Dedifferentiated amniotic fluid mesenchymal stem cell (primary cell): ENCODE measurements around the gene PAX9.

ENCODE experiments used
- DNase-seq: peaks from one replicate; pipeline ENCODE4 v3.0.0-alpha.2; 2016; ENCODE audit errors: extremely low spot score

Gene PAX9

GRCh38 chr14:36655963-36656686 lies 5.5 kb upstream of the PAX9 start:
- peak; percentile 73 for DNase-seq

GRCh38 chr14:36656687-36657398 lies 4.8 kb upstream of the PAX9 start:
- no peak for DNase-seq

DNA sequence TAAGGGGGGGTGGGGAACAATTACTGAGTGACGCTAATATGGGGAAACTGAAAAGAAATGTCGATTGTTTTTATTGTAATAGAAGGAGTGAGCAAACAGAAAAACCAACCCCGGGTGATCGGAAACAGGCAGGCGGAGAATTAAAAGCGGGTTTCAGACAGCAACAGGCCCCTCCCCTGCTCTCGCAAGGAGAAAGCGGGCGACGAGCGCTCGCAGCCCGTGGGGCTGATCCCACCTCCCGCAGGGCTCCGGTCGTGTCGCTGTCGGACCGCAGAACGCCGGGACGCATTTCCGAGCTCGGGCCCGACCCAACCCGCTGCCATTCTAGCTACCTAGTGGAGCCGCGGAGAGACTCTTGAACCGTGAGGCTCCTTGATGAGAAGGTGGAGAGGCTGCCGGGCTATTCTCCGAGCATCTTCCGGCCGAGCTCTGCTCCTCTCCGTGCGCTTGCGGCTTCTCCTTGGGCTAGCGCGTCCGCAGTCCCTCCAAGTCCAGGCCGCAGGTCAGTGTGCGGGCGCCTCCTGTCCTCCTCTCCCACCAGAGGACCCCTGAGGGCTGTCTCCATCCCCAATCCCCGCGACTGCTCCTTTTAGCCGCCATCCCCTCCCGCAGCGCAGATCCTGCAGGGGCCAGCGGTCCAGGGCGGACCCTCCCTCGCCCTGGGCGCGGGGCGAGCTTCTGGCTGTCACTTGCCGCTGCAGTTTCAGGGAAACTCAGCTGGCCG lies 4.1 kb upstream of the PAX9 start:
- peak; percentile 66 for DNase-seq

- DNase-seq: no peak
Measured at GRCh38 chr14:36658123-36659009, 3.3 kb upstream of the PAX9 start.

DNA sequence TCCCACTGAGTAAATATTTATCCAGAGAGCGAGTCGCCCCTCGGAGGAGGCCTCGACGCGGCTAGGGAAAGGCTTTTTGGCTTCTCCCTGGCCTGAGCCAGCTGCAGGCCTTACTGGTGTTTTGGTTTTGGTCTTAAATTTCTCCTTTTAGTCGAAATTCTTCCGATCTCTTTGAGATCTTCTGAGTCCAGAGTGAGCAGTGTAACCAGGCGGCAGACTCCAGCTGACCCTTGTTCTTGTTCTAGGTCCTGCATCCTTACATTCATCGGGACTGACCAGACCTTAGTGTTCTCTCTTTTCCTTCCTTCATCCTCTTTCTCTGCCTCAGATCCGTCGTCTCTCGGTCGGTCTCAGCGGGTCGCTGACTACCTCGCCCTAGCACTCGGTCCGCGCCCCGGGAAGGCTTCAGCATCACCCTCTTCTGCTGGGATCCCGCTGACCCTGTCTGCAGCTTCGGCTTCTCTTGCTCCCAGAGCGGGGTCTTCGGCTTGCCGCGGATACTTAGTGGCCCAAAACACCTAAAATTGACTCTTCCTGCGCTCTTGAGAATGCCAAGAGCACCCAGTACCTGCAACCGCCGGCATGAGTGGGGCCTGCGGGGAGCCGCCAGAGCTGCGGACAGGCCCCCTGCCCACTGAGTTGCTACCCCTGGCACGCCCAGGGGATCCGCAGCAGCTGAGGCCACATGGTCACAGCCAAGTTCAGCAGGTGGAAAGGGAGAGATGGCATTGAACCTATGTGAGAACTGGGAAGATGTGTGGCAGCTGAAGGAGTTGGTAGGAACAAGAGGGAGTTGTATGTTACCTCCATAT lies 2.4 kb upstream of the PAX9 start:
- DNase-seq: no peak

DNA sequence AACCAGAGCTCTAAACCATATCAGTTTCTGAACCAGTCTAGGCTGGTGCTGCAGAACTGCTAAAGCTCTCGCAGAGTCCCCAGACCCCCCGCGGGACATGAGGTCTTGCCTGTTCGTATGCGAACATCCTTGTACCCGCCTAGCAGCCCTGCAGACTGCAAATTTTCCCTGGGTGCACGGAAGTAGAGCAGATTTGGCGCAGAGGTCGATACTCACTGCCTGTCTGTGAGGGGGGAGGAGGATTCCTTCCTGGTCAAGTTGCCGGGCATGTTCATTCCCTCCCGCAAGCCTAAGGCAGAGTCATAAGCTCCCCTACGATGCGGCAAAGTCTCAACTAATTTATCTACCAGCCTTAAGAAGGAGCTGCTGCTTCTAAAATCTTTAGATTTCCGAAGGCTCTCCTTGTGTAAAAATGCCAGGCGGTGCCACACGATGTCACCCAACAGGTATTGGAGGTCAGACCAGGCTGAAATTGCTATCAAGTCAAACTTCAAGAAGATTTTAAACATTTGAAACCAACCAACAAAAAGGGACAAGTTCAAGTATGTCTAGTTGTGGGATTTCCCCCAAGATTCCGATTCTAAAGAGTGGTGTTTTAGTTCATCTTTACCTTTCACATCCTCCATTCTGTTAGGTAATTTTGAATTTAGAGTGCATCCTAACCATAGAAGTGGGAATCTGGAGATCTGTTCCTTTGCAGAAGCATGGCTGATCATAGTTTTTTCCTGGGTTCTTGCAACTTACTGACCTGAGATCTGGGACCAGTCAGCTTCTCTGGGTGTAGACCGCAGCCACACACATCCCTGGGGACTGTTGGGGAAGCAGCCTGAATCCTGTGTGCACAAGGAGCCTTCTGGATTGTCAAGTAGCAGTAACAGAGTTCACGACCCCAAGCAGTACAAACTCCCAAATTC lies 1.6 kb upstream of the PAX9 start:
- DNase-seq: no peak

DNA sequence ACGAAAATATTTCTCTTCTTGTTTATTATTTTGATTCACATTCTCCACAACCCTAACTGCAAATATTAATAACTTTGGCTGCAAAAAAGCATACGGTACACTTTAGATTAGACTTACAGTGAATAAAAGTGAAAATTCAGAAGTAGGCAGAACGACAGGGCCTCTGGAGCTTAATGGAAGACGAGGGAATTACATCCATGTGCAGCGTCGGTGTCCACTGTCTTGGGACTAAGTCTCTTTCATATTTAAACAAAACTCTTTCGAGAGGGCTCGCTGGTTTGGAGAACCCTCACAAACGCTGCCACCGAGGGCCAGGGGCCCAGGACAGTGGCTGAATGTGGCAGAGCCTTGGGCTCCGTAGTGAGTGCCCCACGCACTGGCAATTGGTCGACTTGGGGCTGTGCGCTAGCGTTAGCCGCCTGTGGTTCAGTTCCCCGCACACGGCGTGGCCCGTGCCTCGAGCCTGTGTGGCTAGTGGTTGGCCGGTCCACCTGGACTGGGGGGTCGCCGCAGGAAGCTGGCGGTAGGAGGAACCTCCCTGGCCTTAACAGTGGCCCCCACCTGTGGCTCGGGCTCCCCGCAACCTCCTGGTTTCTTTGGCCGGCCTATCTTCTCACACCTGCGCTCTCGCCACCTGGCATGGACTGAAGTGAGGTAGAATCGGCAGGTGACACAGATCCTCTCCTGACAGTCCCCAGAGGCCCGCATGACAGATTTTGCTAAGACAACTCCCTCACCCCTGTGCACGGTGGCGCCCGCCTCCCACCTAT lies 739 bp upstream of the PAX9 start:
- no peak for DNase-seq

DNA sequence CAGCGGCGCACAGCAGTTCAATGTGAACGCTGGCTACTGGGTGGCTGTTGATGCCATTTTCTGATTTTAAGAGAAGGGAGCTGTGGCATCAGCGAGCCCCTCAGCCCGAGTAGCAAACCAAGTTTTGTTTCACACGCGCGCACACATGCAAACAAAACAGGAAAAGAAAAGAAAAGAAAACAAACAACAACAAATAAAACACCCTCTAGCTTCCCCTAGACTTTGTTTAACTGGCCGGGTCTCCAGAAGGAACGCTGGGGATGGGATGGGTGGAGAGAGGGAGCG lies 540 bp downstream of the PAX9 start:
- no peak for DNase-seq

GRCh38 chr14:36662543-36663403 lies 1.1 kb downstream of the PAX9 start:
- no peak for DNase-seq

DNA sequence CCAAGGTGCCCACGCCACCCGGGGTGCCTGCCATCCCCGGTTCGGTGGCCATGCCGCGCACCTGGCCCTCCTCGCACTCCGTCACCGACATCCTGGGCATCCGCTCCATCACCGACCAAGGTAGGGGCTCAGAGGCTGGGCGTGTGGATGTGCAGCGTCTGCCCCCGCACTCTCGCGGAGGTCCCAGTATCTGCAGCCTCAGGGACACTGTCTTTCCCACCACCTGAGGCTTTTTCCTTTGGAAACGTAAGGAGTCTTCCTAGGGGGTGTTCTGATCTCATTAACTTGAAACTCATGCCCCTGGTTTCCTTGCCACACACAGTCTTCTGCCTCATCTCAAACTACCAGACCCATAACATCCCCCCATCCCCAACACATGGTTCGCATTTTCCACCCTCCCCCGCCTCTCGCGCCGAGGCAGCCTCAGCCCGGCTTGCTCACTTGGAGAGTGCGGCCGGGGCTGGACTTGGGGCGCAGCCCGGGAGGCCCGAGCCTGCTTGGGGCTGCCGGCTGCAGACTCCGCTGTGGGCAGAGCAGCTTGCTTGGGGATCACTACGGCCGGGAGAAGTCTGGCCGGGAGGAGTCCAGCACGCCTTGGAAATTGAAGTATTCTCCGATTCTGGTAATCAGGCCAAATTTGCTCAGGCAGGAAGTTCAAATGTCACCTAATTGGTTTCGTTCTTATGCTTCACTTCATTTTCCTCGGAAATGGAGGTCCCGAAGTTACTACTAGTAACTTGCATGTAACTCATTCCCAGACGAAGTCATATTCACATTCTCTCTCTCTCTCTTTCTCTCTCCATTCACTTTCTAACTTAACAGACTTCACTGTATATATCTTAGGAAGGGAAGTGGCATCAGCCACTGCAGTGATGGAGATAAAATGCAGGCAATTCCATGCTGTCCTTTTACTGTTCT lies 2.0 kb downstream of the PAX9 start:
- DNase-seq: no peak

DNA sequence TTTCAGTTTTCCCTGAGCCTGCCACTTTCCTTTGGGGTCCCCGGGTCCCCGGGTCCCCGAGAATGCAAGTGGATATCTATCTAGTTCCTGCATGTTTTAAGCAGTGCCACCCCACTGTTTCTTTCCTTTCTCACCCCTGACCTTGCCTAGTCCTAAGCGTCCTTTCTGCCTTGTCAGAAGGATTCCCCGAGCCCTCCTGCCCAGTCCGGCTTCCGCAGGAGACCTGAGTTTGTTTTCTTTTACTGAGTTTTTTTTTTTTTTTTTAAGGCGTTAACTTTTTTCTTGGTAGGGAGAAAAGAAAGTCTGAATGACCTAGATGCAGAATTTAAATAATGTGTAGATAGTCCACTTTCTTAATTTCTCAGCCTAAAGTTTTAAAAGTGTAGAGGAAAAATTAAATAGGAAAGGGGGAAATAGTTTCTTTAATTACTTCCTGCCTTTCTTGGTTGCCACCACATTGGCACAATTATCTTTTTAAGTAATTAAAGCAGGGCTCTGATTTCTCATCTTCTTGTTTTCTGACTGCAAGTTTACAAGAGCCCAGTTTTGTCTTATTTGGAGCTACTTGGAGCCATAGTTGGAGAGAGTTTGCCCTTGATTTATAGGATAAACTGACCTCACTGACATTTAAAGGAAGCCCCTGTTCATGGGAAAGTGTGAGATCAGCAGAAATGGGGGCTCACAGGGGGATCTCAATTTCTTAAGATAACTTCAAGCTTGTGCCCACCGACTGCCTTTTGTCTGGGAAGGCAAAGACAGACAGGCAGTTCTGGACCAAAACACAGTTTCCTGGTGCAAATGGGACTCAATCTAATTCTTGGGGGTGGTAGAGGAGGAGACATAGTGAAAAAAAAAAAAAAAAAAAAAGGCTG lies 2.9 kb downstream of the PAX9 start:
- DNase-seq: no peak

DNA sequence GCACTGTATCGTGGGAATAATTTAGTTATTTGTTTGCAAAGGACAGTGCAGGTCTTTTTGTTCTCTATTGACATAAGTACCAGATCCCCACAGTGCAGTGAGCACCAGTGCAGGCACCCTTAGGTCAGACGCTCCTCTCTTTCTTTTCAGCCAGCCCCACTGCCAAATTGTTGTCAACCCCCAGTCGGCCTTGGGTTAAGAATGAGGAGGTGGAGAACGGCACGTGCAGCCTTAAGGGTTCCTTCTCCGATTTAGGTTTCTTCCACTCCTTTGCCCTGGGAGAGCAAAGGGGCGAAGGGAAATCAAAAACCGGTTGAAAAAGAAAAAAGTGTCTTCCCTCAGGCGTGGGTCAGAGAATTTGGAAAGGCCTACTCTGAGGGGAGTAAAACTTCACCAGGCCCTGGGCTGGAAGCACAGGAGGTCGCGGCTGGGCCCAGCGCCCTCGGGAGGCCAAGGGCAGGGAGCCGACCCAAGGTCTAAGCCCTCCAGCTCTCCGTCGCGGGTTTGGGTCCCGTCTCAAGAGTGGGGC lies 4.3 kb downstream of the PAX9 start:
- no peak for DNase-seq

- no peak for DNase-seq
Measured at GRCh38 chr14:36666416-36667206, 5.0 kb downstream of the PAX9 start.

GRCh38 chr14:36667679-36668078 lies 6.0 kb downstream of the PAX9 start:
- DNase-seq: no peak

DNA sequence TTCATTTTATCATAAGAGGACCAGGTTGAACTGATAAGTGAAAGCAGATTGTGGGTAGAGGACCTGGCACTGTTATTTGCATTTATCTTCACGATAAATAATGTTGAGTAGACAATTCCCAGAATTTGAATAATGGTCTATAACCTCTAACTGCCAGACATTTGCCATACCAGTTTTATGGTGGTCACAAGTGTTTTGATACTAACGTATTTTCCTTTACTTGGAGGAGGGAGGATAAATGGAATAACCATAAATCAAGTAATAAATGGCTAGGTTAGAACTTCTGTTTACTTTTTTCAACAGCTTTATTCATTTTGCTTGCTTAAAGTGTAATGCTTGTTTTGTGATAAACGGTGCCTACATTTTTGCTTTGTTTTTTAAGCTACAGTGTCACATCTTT lies 9.5 kb downstream of the PAX9 start:
- DNase-seq: no peak
